HG03159 (cell line): ENCODE data around the gene P2RY2.

Experiments used
- ATAC-seq: cut with Tn5 transposase; IDR thresholded peaks from one replicate; pipeline ENCODE4 v1.9.1; 2021; ENCODE audit warnings: mild to moderate bottlenecking, moderate library complexity; ENCODE audit not compliant: unreplicated experiment

The P2RY2 gene

DNA sequence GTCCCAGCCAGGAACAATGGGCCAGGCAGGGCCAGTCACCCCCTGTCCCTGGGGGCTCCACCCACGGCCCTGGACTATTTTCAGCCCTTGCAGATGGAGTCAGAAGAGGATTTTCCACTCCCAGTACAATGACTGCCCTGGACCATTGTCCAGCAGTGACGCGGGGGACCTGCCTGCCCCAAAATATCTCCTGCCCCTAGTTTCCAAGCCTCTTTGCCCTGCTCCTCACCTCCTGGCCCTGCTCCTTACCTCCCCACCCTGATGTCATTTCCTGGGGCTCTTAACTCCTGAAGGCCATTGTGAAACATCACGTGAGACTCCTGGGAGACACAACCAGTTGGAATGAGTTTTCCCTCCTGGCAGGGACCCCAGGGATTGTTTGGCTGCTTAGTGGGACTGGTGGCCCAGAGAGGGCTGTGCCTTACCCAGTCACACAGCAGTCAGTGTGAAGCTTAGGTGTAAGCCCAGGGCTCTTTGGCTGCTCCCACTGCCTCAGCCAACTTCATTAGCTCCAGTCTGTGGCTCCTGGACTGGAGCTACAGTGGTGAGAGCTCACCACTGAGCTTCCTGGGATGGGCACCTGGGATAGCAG is 22.2 kb downstream of the P2RY2 start:
- ATAC-seq, result no peak

DNA sequence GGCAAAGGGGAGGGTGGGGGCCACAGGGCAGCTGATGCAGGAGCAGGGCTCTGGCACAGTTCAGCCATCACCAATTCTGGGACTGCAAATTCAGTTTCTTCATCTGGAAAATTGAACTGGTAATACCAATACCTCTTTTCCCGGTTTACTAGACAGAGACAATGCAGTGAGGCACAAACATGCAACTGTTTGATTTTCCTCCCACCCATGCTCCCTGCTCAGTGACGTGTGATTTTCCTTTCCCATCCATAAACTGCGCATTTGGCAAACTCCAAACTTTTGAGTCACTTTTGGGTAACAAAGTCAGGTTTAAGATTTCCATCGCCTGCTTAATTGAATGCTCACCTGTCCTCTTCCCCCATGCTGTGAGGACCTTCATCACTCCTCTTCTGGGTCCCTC is 23.2 kb downstream of the P2RY2 start:
- ATAC-seq, result no peak

DNA sequence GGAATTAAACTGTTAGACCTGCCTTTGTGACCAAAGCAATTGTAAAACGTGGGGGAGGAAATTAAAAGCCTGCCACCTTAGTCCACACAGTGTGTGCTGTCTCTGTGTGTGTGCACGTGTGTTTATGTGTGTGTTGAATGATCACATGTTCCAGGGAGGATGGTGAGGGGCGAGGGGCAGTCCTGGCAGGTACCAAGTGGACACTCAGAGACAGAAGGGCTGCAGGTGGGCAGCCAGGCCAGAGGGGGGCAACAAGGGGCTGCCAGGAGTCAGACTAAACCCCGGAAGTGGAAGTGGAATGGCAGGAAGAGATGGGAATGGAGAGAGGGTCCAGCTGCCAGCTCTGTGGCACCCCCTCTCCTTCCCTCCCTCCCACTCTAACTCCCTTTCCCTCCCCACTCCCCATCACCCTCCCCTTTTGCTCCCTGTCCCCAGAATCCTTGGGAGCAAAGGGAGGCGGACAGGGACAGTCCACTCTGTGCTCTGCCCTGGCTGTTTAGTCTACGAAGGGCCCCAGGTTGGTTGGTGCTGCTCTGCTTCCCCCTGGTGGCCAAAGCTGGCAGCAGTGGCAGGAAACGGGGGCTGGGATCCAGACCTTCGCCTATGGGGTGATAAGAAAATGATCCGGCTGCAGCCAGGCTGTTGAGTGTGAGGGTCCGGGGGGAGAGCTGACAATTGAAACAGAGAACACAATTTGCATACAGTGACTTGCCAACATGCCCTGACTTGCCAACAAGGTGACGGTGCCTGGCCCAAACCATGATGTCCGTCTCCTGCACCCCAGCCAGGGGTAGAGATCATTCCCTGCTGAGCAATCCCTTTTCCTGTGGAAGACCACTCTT is 24.4 kb downstream of the P2RY2 start:
- peak; percentile 75 for ATAC-seq

DNA sequence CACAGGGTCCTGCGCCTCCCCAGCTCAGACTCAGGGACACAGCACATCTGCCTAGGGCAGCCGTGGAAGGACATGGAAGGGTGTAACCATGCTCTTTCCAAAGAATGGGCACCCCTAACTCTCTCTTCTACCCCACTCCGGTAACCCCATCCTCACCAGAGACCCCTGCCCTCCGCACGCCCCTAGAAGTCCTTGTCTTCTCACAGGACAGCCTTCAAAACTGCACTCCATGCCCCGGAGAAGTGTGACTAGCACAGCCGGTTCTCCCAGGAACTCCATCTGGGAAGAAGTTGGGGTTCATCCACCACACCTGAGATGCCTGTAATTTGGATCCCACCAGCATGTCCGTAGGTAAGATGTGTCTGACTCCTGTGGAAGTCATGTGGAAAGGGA is 25.0 kb downstream of the P2RY2 start:
- no peak for ATAC-seq

DNA sequence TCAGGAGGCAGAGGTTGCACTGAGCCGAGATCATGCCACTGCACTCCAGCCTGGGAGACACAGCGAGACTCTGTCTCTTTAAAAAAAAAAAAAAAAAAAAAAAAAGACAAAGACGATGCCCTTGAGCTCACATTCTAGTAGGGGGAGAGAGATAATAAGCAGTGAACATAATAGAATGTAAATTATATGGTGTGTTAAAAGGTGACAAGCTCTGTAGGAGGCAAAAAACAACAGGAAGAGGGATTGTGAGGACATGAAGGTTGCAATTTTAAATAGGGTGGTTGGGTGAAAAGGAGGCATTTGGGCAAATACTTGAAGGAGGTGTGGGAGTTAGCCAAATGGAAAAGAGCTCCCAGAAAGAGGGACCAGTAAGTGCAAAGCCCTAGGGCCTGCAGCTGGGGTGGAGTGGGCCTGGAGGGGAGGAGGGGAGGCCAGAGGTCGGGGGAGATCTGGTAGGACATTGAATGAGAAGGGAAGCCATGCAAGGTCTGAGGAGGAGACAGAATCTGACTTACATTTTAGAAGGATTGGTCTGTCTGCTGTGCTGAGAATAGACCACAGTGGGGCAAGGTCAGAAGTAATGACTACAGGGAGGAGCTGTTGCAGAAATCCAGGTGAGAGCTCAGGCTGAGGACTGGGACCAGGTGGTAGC is 26.6 kb downstream of the P2RY2 start:
- no peak for ATAC-seq

DNA sequence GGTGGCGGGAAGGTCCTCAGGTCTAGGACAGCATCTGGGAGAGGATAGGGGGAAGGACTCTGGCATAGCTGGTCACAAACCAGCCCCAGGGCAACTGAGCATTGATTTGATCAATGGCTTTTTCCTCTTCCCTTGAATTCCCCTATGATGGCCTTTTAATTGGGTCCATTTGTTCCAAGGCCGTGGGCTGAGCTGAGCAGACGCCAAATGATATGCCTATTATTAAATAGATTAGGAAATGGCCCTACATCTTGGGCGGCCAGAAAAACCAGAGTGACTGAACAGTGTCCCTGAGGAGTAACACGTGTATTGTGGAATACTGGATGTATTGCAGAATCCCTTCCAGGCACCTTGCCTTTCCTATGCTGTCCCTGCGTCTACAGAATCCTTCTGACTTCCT is 27.4 kb downstream of the P2RY2 start:
- ATAC-seq, result no peak

DNA sequence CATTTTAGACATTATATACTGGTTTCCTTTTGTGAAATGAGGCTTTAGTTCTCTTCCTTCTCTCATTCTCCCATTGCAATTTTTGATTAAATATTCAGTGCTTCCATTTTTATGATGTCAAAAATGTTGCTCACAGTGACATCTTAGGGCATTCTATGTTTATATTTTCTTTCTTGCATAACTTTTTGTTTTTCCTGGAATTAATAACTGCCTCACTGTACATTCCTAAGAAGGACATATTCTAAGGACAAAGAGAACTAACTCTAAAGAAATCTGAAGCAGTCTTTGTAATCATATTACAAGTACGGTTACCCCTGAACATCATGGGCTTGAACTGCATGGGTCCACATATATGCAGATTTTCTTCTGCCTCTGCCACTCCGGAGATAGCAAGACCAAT is 28.2 kb downstream of the P2RY2 start:
- ATAC-seq, result no peak

DNA sequence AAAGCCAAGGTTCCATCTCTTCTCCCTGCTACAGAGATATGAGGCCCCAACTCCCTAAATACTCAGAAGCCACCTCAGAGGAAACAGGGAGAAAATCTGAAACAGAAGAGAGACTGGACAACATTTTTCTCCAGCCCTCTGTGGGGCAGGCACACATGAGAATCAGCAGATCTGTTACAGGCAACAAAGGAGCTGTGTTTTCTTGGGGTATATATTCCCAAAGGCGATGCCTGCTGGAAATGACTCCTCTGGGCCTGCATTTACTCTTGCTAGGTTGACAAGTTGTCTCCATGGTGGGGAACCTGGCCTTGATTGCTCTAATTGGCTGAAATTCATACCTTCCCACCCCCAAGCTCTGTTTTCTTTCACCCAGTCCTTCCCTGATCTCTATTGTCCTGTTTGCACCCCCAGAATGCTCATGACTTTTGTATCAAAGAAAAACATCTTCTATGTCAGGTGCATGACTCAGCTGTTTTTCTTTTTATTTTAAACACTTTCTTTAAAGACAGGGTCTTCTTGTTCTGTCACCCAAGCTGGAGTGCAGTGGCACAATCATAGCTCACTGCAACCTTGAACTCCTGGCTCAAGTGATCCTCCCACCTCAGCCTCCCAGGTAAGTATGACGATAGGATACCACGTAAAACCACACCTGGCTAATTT is 30.6 kb downstream of the P2RY2 start:
- ATAC-seq, result no peak

DNA sequence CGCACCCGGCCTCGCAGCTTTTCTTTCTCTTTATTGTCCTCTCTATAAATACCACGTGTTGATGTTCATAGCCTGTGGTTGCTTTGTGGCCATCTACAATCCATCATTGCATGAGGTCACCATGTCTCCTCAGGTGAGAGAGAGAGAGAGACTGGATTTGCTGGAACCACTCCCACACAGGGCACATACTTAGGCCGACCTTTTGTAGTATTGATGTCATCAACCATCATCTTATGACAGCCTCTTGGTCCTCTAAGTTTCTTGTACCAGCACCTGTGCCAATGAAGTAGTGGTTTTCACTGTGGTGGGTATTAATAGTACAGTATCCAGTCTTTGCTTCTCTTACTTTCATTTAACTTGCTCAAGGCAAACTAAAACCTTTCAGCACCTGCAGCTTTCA is 31.2 kb downstream of the P2RY2 start:
- ATAC-seq, result peak; percentile 65

DNA sequence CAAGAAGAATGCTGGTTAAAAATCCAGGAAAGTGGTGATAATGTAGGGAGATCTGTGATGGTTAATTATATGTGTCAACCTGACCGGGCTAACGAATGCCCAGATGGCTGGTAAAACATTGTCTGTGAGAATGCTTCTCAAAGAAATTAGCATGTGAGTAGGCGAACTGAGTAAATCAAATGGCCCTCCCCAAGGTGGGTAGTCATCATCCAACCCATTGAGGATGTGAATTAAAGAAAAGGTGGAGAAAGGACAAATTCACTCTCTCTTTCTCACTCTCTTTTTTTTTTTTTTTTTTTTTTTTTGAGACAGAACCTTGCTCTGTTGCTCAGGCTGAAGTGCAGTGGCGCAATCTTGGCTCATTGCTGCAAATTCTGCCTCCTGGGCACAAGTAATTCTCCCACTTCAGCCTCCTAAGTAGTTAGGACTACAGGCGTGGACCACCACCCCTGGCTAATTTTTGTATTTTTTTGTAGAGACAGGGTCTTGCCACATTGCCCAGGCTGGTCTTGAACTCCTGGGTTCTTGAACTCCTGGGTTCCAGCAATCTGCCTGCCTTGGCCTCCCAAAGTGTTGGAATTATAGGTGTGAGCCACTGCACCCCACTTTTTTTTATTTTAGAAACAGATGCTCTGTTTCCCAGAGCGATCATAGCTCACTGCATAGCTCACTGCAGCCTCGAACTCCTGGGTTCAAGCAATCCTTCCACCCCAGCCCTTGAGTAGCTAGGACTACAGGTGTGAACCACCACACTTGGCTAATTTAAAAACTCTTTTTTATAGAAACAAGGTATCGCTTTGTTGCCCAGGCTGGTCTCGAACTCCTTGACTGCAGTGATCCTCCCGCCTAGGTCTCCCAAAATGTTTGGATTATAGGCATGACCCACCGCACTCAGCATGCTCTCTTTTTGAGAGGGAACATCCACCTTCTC is 32.0 kb downstream of the P2RY2 start:
- ATAC-seq, result no peak

DNA sequence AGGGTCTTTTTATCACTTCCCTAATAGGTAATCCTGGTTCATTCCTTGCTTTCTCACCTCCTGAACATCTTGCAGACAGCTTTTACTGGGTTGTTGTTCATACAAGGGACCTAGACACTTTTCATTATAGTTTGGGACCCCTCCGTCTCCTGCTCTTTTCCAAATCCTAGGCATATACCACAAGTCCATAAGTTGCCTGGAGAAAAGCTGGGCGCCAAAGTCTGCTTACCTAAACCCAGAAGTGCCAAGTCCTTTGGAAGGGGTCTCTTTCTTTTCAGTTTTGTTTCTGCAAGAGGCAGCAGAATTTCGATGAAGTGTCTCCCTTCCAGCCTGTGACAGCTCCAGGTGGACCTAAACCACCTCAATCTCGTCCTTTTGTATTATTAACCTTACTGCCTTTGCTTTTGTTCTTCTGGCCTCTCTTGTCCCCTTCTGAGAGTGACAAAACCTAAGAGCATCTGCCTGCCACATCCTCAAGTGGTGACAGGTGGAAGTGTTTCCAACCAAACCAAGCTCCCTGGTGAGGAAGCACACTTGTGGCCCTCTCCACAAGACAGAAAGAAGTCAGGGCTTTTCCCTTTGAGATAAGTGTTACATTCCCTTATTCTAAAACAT is 34.6 kb downstream of the P2RY2 start:
- no peak for ATAC-seq

DNA sequence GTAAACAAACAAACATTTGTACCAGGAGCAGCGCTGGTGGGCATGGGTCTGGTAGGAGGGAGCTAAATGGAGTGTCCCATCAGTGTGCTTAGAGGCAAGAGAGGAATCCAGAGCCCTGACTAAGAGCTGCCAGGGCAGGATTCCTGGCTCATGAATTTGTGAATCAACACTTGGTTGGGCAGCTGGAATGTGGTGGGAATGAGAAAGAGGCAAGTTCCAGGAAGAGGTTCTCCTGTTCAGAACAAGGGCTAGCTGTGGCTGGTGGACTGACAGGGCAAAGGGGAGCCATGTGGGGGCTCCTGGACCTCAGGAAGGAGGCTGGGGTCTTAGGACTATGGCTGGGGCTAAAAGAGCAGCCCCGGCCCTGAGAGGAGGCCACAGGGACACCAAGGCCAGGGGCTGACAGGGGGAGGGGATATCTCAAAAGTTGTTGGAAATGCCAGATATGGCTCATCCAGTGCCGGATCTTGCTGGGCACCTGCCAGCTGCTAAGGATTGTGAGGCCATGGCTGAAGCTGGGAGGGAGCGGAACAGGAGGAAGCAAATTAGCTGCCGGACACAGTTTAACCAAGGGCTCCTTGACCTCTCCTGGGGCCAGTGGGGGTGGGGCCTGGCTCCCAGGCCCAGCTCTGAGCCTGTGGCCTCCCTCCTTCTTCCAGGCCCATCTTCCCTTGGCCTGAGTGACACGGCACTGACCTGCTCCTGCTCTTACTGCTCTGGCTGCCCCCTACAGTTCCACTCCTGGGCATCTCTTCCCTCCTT is 39.4 kb downstream of the P2RY2 start:
- ATAC-seq, result no peak

DNA sequence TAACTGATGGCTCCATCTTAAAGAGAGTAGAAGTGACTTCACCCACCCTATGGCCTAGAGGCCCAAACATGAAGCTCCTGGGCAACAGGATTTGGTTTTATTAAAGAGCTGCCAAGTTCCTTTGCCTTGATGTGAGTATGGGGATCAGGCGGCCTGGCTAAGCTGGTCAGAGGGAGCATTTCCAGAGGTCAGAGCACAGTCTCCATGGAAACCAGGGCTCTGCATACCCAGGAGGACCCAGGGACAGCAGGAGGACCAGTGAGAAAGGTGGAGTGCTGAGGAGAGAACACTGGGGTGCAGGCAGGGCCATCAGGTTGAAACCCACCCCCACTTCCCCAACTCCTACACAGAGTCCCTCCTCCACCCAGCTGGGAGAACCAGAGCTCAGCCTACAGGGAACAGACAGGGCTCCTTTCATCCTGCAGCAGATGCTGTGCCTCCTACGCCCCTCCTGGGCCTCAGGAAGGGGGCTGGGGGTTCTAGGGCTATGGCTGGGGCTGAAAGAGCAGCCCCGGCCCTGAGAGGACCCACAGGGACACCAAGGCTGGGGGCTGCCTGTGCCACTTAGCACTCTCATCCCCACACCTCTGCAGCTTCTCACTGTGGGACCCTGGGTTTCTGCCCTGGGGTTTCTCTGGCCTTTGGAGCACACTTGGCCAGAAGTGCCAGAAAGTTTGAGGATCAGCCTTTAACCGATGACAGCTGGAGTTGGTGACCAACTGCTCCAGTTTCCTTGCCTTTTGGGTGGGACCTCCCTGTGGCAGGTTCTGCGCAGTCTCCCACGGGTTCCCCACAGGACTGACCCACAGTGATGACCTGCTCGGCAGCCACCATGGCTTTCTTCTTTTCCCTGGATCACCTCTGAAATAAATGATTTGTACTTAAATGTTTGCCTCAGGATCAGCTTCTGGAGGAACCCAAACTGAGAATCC is 40.3 kb downstream of the P2RY2 start:
- ATAC-seq, result no peak

DNA sequence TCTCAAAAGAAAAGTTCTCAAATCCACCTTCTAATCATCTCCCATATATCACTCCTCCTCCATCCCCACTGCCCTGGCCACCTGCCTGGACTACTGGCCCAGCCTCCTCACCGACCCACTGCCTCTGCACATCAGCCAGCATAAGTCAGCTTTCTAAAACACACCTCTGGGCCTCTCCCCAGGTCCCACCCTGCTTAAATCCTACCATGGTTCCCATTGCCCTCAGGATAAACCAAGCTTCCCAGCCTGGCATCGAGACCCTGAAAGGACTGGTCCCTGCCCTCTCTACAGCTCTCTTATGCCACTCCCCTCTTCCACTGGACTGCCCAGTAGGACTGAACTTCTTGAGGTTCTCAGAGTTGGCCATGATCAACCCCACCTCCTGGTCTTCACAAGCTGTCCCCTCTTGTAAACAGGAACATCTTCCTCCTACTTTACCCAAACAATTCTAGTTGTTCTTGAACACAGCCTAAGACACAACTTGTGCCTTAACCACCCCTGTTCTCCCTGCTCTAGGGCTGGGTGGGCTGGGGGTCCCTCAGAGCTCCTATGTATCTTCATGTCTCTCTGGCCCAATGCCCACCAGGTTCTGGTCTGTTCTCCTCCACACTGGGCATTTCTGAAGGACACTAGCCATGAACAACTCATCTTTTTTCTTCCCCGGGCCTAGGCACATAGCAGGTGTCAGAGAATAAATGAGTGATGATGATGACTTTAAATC is 41.5 kb downstream of the P2RY2 start:
- no peak for ATAC-seq

DNA sequence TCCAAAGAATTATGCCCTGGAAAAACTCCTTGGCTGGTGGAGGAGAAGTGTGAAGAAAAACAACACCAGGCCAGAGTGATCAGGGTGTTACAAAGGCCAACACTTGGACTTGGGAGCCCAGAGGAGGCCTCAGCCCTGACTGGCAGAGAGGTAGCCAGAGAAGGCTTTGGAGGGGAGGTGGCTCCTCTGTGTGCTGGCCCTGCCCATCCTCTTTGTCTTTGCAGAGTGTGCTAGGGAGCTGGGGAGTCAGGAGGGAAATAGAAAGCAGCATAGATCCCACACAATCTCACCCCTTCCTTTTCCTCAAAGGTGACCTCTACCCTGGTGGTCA is 42.0 kb downstream of the P2RY2 start:
- no peak for ATAC-seq

DNA sequence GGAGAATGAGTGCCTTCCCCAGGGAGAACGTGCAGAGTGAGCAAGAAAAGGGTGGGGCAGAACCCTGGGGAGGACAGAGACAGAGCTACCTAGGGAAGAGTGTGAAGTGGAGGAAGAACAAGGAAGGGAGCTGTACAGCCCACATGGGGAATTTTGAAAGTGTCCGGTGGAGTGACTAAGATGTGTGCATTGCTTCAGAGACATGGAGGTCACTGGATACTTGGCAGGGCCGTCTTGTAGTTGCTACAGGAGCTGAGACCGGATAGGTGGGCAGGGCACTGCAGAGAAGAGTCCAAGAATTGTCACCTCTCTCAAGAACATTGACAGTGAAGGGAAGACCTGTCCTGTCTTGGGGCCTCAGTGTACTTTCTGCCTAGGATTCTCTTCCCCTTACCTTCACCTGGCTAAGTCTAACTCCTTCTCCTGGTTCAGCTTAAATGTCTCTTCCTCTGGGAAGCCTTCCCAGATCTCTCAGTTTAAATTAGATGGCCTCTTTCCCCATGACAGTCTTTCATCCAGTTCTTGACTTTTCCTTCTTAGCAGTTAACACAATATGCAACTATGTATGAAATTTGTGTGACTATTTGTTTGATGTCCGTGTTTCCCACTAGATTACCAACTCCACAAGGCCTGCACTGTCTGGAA is 44.9 kb downstream of the P2RY2 start:
- no peak for ATAC-seq

DNA sequence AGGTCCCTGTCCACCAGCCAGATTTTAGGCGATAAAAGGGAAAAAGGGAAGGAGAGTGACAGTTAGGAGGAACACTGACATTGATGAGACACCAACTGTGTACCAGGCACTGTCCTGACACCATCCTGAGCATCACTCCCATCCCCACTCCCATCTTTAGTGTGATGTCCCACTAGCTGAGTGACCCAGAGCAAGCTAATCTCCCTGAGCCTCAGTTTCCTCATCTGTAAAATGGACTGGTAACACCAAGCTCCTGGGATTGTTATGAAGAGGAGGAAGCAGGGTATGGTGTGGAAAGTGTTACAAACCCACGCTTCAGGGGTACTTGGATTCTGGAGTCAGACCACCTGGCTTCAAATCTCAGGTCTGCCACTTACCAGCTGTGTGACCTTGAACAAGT is 45.6 kb downstream of the P2RY2 start:
- ATAC-seq, result no peak
